Activated CD4-positive, alpha-beta T cell treated with anti-CD3 and anti-CD28 coated beads, Interleukin-2, amount 10 ng/mL, durations not matched to agents 7 days and 5 days (primary cell): ENCODE results near the gene MAGEA8. TPM values are rescaled to one million over a fixed set of nuclear protein-coding genes. Genes with fewer than 3 reads are reported as not detected.
A peak's percentile ranks its signal among the peaks of the same experiment; 100 is the strongest.
"Not testable (repeated sequence)": the region's sequence is repeated elsewhere in the genome, so short reads cannot be mapped to it uniquely, and the experiment has no call there.

Experiments
- CTCF ChIA-PET: fragments of 350-600 bp; sonication (Branson Sonifier 250); formaldehyde crosslinking; loops from one replicate; lab custom pipeline; 2021; ENCODE audit warnings: antibody characterized with exemption; lab: Charles Lee
- POLR2A ChIA-PET: fragments of 350-600 bp; sonication (Branson Sonifier 250); formaldehyde crosslinking; loops from one replicate; lab custom pipeline; 2021; ENCODE audit warnings: antibody characterized with exemption; lab: Charles Lee
- DNase-seq: peaks from one replicate; pipeline ENCODE4 v3.0.0-alpha.2; 2020
- H3K27ac Mint-ChIP-seq: one replicate; pipeline ENCODE4 v1.8.0; 2021; ENCODE audit warnings: mild to moderate bottlenecking, moderate library complexity, mixed read lengths
- H3K27me3 Mint-ChIP-seq: one replicate; pipeline ENCODE4 v1.8.0; 2021; ENCODE audit warnings: mixed read lengths
- H3K36me3 Mint-ChIP-seq: one replicate; pipeline ENCODE4 v1.8.0; 2021; ENCODE audit warnings: low read depth, mixed read lengths
- H3K4me1 Mint-ChIP-seq: one replicate; pipeline ENCODE4 v1.8.0; 2021; ENCODE audit warnings: mixed read lengths
- H3K4me3 Mint-ChIP-seq: one replicate; pipeline ENCODE4 v1.8.0; 2021; ENCODE audit warnings: mild to moderate bottlenecking, moderate library complexity, mixed read lengths
- H3K9me3 Mint-ChIP-seq: one replicate; pipeline ENCODE4 v1.8.0; 2021; ENCODE audit warnings: mixed read lengths
- total RNA-seq, 2 experiments: library from RNA; stranded (reverse); gene quantifications; one replicate each; pipeline ENCODE4 v1.2.3, GENCODE V29; 2021

Gene MAGEA8
- total RNA-seq, 2 experiments from 2014 or later, result not detected

- H3K36me3 Mint-ChIP-seq, result no peaks in the 10 kb centered on the region
- H3K27me3 Mint-ChIP-seq, result peaks cover 18% of the 10 kb centered on the region
- ChIA-PET CTCF (interaction anchor here (1.0 kb wide), 1 partner anchor 11 kb away, joined by 3 read pairs; no protein-coding TSS in a partner anchor), POLR2A (no interaction called here)
- peaks cover 16% of the 10 kb centered on the region for H3K9me3 Mint-ChIP-seq
- no peak overlapping the region for H3K4me3 Mint-ChIP-seq
- no peaks in the 10 kb centered on the region for H3K4me1 Mint-ChIP-seq
- DNase-seq, result no peak
- H3K27ac Mint-ChIP-seq, result no peak overlapping the region
These were observed 20.5 kb upstream of the MAGEA8 start for GRCh38 chrX:149860445-149860844.

DNA sequence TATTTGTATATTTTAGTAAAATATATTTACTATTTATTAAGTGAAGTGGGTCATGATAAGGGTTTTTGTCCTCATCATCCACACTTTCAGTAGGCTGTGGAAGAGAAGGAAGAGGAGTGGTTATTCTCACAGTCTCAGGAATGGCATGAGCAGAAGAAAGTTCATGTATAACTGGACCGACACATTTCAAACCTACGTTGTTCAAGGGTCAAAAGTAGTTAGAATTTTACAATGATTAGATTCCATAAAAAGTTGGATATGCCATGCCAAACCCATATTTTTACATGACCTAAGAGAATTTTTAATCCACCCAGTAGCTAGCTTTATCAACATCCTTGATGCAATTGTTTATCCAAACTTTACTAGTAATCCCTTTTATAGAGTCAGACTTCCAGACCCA is 15.6 kb upstream of the MAGEA8 start:
- Mint-ChIP-seq H3K9me3 (peaks cover 11% of the 10 kb centered on the region), H3K27me3 (peaks cover 18% of the 10 kb centered on the region), H3K36me3 (no peaks in the 10 kb centered on the region), H3K4me3 (no peak overlapping the region), H3K4me1 (no peaks in the 10 kb centered on the region), H3K27ac (no peak overlapping the region)
- CTCF ChIA-PET, result no interaction called here
- DNase-seq, result no peak
- POLR2A ChIA-PET, result no interaction called here

- Mint-ChIP-seq H3K36me3 (no peaks in the 10 kb centered on the region), H3K27ac (no peak overlapping the region), H3K9me3 (peaks cover 5% of the 10 kb centered on the region), H3K4me3 (no peak overlapping the region), H3K4me1 (peaks cover 3% of the 10 kb centered on the region), H3K27me3 (peaks cover 10% of the 10 kb centered on the region)
- ChIA-PET POLR2A (no interaction called here), CTCF (no interaction called here)
- DNase-seq, result no peak
These were observed 13.5 kb upstream of the MAGEA8 start for GRCh38 chrX:149867488-149867887.

DNA sequence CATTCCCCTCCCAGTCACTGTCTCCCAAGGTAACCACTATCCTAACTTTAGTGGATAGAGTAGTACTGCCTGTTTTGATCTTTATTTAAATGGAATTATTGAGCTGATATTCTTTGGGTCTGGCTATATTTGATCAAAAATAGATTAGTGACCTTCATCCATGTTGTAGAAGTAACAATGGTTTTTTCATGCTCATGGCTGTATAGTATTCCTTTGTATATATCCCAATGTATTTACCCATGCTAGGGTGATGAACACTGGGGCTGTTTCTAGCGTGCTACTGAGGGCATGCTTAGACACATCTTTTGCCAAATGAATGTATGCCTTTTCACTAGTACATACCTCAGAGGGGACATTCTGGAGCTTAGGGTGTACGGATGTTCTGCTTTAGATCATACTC is 10.1 kb upstream of the MAGEA8 start:
- H3K27ac Mint-ChIP-seq, result no peak overlapping the region
- peaks cover 8% of the 10 kb centered on the region for H3K27me3 Mint-ChIP-seq
- peaks cover 3% of the 10 kb centered on the region for H3K4me1 Mint-ChIP-seq
- H3K4me3 Mint-ChIP-seq, result no peak overlapping the region
- no peaks in the 10 kb centered on the region for H3K9me3 Mint-ChIP-seq
- DNase-seq, result no peak
- no peaks in the 10 kb centered on the region for H3K36me3 Mint-ChIP-seq
- POLR2A ChIA-PET, result no interaction called here
- CTCF ChIA-PET, result no interaction called here

- peaks cover 3% of the 10 kb centered on the region for H3K4me1 Mint-ChIP-seq
- H3K36me3 Mint-ChIP-seq, result no peaks in the 10 kb centered on the region
- no peak for DNase-seq
- H3K9me3 Mint-ChIP-seq, result no peaks in the 10 kb centered on the region
- no peak overlapping the region for H3K27ac Mint-ChIP-seq
- H3K27me3 Mint-ChIP-seq, result peaks cover 9% of the 10 kb centered on the region
- ChIA-PET CTCF (interaction anchor here (1.0 to 1.3 kb wide), 2 partner anchors 12 to 17 kb away, joined by 3 read pairs; no protein-coding TSS in a partner anchor), POLR2A (no interaction called here)
- no peak overlapping the region for H3K4me3 Mint-ChIP-seq
These were observed 9.6 kb upstream of the MAGEA8 start for GRCh38 chrX:149871433-149871832.

DNA sequence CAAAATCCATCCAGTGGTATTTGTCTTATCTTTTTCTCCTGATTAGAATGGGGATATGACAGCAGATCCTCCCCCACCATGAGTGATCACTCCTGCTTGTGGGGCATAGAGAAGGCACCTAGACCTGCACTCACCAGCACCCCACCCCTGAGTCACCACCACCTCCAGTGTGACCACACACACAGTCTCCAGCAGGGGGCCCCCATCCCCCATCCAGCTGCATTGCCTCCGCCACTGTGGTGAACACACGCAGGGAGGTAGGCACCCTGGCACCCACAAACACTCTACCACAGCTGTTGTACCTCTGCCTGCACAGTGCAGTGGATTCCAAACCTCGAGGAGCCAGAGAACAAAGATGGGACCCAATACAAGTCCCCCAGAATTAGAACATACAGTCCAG is 9.0 kb upstream of the MAGEA8 start:
- DNase-seq, result peak; percentile 56
- no peak overlapping the region for H3K27ac Mint-ChIP-seq
- peaks cover 3% of the 10 kb centered on the region for H3K4me1 Mint-ChIP-seq
- ChIA-PET POLR2A (no interaction called here), CTCF (interaction anchor here (1.0 to 1.3 kb wide), 2 partner anchors 12 to 16 kb away, joined by 3 read pairs; no protein-coding TSS in a partner anchor)
- no peaks in the 10 kb centered on the region for H3K36me3 Mint-ChIP-seq
- H3K4me3 Mint-ChIP-seq, result no peak overlapping the region
- peaks cover 12% of the 10 kb centered on the region for H3K27me3 Mint-ChIP-seq
- no peaks in the 10 kb centered on the region for H3K9me3 Mint-ChIP-seq

DNA sequence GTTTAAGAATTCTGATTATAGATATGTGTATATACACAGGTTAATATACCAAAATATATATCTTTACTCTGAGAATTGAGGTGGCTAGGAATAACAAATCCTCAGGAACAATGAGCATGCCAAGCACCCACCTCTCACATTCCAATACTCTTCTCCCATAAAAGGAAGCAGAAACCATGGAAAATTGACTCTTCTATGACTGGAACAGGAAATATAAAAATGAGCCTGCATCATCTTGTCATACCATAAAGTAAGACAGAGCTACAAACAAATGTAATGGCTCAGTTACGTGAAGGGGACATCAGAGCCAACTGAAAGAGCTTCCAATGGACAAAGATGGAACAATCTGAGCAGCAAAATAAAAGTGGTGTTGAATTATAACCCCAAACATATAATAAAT is 3.8 kb upstream of the MAGEA8 start:
- Mint-ChIP-seq H3K36me3 (no peaks in the 10 kb centered on the region), H3K4me1 (peaks cover 2% of the 10 kb centered on the region), H3K4me3 (no peak overlapping the region), H3K27ac (no peak overlapping the region), H3K9me3 (no peaks in the 10 kb centered on the region), H3K27me3 (peaks cover 14% of the 10 kb centered on the region)
- no peak for DNase-seq
- POLR2A ChIA-PET, result no interaction called here
- CTCF ChIA-PET, result no interaction called here

DNA sequence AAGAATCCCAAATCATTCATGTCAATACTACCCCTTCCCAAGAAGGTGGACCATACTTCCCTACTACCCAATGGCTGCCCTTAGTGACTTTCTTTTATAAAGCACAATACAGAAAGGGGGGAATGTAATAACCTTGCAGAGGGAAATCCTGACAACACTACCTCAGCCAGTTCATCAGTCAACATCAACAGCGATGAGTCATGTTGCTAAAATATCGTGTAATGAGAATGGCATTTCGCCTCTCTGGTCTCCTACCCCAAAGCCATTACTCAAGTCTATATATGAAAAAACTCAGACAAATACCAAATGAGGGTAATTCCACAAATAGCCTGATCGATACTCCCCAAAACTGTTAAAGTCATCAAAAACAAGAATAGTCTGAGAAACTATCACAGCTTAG is 3.3 kb upstream of the MAGEA8 start:
- Mint-ChIP-seq H3K4me1 (peaks cover 7% of the 10 kb centered on the region), H3K36me3 (no peaks in the 10 kb centered on the region), H3K27me3 (peaks cover 14% of the 10 kb centered on the region), H3K9me3 (no peaks in the 10 kb centered on the region), H3K4me3 (no peak overlapping the region), H3K27ac (no peak overlapping the region)
- POLR2A ChIA-PET, result no interaction called here
- DNase-seq, result no peak
- CTCF ChIA-PET, result no interaction called here

DNA sequence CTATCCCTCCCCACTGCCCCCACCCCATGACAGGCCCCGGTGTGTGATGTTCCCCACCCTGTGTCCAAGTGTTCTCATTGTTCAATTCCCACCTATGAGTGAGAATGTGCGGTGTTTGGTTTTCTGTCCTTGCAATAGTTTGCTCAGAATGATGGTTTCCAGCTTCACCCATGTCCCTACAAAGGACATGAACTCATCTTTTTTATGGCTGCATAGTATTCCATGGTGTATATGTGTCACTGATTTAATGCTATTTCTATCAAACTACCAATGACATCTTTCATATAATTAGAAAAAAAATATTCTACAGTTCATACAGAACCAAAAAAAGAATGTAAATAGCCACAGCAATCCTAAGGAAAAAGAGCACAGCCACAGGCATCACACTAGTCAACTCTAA is 9.8 kb downstream of the MAGEA8 start:
- DNase-seq, H3K27me3 Mint-ChIP-seq, H3K27ac Mint-ChIP-seq, CTCF ChIA-PET, H3K4me1 Mint-ChIP-seq, H3K36me3 Mint-ChIP-seq, POLR2A ChIA-PET, H3K9me3 Mint-ChIP-seq, H3K4me3 Mint-ChIP-seq: not testable (repeated sequence)

DNA sequence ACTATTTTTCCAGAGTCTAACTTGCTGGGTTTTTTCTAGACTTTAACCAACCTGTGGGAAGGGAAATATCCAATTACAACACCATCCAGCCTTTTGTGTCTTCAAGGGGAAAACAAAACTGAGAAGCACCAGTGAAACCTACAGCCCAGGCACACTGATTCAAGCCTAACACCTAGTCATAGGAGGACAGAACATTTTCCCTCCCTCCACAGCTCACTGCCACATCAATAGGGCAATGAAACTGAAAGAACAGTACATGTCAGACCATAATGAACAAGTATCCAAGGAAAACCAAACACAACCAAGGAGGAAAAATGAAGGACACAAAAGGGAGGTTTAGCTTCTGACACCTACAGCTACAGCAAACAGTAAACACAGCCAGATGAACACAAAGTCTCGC is 17.6 kb downstream of the MAGEA8 start:
- no peak overlapping the region for H3K27ac Mint-ChIP-seq

GRCh38 chrX:149903889-149904748 is 23.1 kb downstream of the MAGEA8 start:
- ChIA-PET POLR2A (no interaction called here), CTCF (no interaction called here)
- H3K27ac Mint-ChIP-seq, result peak overlapping the region; percentile 43
- H3K36me3 Mint-ChIP-seq, result no peaks in the 10 kb centered on the region
- peaks cover 9% of the 10 kb centered on the region for H3K4me1 Mint-ChIP-seq
- H3K27me3 Mint-ChIP-seq, result no peaks in the 10 kb centered on the region
- no peaks in the 10 kb centered on the region for H3K9me3 Mint-ChIP-seq
- DNase-seq, result no peak
- H3K4me3 Mint-ChIP-seq, result peak overlapping the region; percentile 29

More for the DNA sequence above, 17.6 kb downstream of the MAGEA8 start:
- Mint-ChIP-seq H3K27me3 (no peaks in the 10 kb centered on the region), H3K9me3 (no peaks in the 10 kb centered on the region), H3K4me3 (no peak overlapping the region), H3K36me3 (no peaks in the 10 kb centered on the region), H3K4me1 (peaks cover 3% of the 10 kb centered on the region)
- ChIA-PET POLR2A (no interaction called here), CTCF (interaction anchor here (1.2 kb wide), 1 partner anchor 18 kb away, joined by 4 read pairs; no protein-coding TSS in a partner anchor)
- DNase-seq, result no peak

- no peak for DNase-seq
- H3K27ac Mint-ChIP-seq, result no peak overlapping the region
- no peaks in the 10 kb centered on the region for H3K9me3 Mint-ChIP-seq
- no peaks in the 10 kb centered on the region for H3K36me3 Mint-ChIP-seq
- no peaks in the 10 kb centered on the region for H3K27me3 Mint-ChIP-seq
- H3K4me1 Mint-ChIP-seq, result peaks cover 9% of the 10 kb centered on the region
- ChIA-PET CTCF (no interaction called here), POLR2A (no interaction called here)
- H3K4me3 Mint-ChIP-seq, result no peak overlapping the region
These were observed 27.3 kb downstream of the MAGEA8 start for GRCh38 chrX:149908308-149908707.

GRCh38 chrX:149908727-149909126 is 27.7 kb downstream of the MAGEA8 start:
- CTCF ChIA-PET, result no interaction called here
- POLR2A ChIA-PET, result no interaction called here
- Mint-ChIP-seq H3K27me3 (no peaks in the 10 kb centered on the region), H3K4me1 (peaks cover 9% of the 10 kb centered on the region), H3K4me3 (no peak overlapping the region), H3K9me3 (no peaks in the 10 kb centered on the region), H3K36me3 (no peaks in the 10 kb centered on the region), H3K27ac (no peak overlapping the region)
- no peak for DNase-seq
